HepG2 (cell line): Measurements from ENCODE around the gene SAMD4B. TPM values are rescaled to one million over a fixed set of nuclear protein-coding genes. Genes with fewer than 3 reads are reported as not detected.

Experiments used
- ATAC-seq: fragments of 200-7000 bp; cut with Tn5 transposase; 3 replicates; pipeline ENCODE4 v1.9.1; 2020; ENCODE audit warnings: mild to moderate bottlenecking, moderate library complexity
- BruUV-seq: library from RNA; stranded (reverse); fragments of 400-500 nt; replicated peaks from 2 replicates; lab custom pipeline; 2021; lab: Mats Ljungman, UMichigan
- CTCF ChIA-PET: fragments of 300-600 bp; formaldehyde crosslinking; extraction: SDS; loops from one replicate; lab custom pipeline; 2021; ENCODE audit warnings: low total read pairs, inconsistent platforms, low intra/inter-chr PET ratio; lab: Yijun Ruan, JAX
- POLR2A ChIA-PET: fragments of 350-600 bp; sonication (Branson Sonifier 250); formaldehyde crosslinking; loops from one replicate; lab custom pipeline; 2020; ENCODE audit warnings: antibody characterized with exemption, inconsistent platforms; lab: Yijun Ruan, JAX
- DNase-seq: peaks from one replicate; pipeline ENCODE4 v3.0.0-alpha.2; 2015; ENCODE audit warnings: low spot score
- FAIRE-seq: peaks from 3 replicates; lab custom pipeline; 2011; peaks lifted over from hg19 to GRCh38; lab: Jason Lieb, UNC
- H2AFZ ChIP-seq: one replicate; pipeline ENCODE4 v1.6.1; 2011; ENCODE audit warnings: low read length, inconsistent platforms
- H3K27ac ChIP-seq: fragments of 300-600 bp; 3 replicates; pipeline ENCODE4 v1.8.0; 2011; ENCODE audit warnings: mixed run types, mild to moderate bottlenecking, mixed read lengths, low read length, inconsistent platforms; ENCODE audit not compliant: insufficient read depth; ENCODE audit errors: extremely low read length
- H3K27me3 ChIP-seq, 2 experiments: fragments of 200-600 bp in 1 of 2; 2 replicates in 1 of 2; 3 replicates in 1 of 2; pipeline versions ENCODE4 v1.6.0 to v1.8.0; 2011; ENCODE audit warnings: low read length in 2 of 2, mild to moderate bottlenecking in 2 of 2, moderate library complexity in 2 of 2, inconsistent platforms in 1 of 2; ENCODE audit not compliant: insufficient read depth in 2 of 2, control insufficient read depth in 1 of 2
- H3K36me3 ChIP-seq, 2 experiments: fragments of 200-600 bp in 1 of 2; replicated peaks in 1 of 2; 2 replicates in 1 of 2; 3 replicates in 1 of 2; pipeline versions ENCODE4 v1.5.1 to v1.8.0; 2011; ENCODE audit warnings: low read length in 2 of 2, inconsistent platforms in 1 of 2; ENCODE audit not compliant: insufficient read depth in 2 of 2, control insufficient read depth in 1 of 2
- H3K4me1 ChIP-seq: 2 replicates; pipeline ENCODE4 v1.5.1; 2012; ENCODE audit warnings: low read length, inconsistent platforms; ENCODE audit not compliant: insufficient read depth
- H3K4me2 ChIP-seq: 2 replicates; pipeline ENCODE4 v1.6.0; 2011; ENCODE audit warnings: low read depth, low read length, inconsistent platforms
- H3K4me3 ChIP-seq, 3 experiments: fragments of 200-600 bp in 1 of 3; sonication (generic), shearing (Covaris generic) in 1 of 3; replicated peaks in 1 of 3; 2 replicates each; pipeline ENCODE4 v1.5.1; 2011 to 2016; ENCODE audit warnings: low read length in 3 of 3, inconsistent platforms in 2 of 3, low read depth in 2 of 3, mild to moderate bottlenecking in 2 of 3, control low read depth in 1 of 3, mixed read lengths in 1 of 3; ENCODE audit not compliant: insufficient read depth in 1 of 3
- H3K79me2 ChIP-seq: one replicate; pipeline ENCODE4 v1.6.1; 2011; ENCODE audit warnings: low read length, inconsistent platforms; ENCODE audit not compliant: insufficient read depth
- H3K9ac ChIP-seq: 2 replicates; pipeline ENCODE4 v1.6.0; 2011; ENCODE audit warnings: mild to moderate bottlenecking, low read depth, low read length, inconsistent platforms; ENCODE audit not compliant: insufficient read depth
- H3K9me3 ChIP-seq: 2 replicates; pipeline ENCODE4 v1.5.1; 2012; ENCODE audit warnings: mild to moderate bottlenecking, low read length
- H4K20me1 ChIP-seq: 2 replicates; pipeline ENCODE4 v1.6.0; 2011; ENCODE audit warnings: inconsistent platforms, mild to moderate bottlenecking, low read length, moderate library complexity; ENCODE audit not compliant: insufficient read depth
- MIER2 ChIP-seq: IDR thresholded peaks from 2 replicates; pipeline ENCODE4 v1.6.1; 2016; ENCODE audit warnings: missing biosample characterization, missing genetic modification reagents
- MTA3 ChIP-seq: sonication (generic); formaldehyde crosslinking; IDR thresholded peaks from 2 replicates; pipeline ENCODE4 v1.4.0; 2020; ENCODE audit warnings: missing genetic modification reagents
- NCOA1 ChIP-seq: sonication (generic); formaldehyde crosslinking; IDR thresholded peaks from 2 replicates; pipeline ENCODE4 v1.9.0; 2021; ENCODE audit warnings: missing genetic modification reagents
- POLR2A ChIP-seq, 2 experiments: IDR thresholded peaks; 2 replicates each; pipeline ENCODE4 v1.6.1; 2011; ENCODE audit warnings: low read depth in 2 of 2, low read length in 2 of 2, mild to moderate bottlenecking in 1 of 2, moderate library complexity in 1 of 2; ENCODE audit not compliant: insufficient read depth in 1 of 2
- PRPF4 ChIP-seq: fragments of 200-400 bp; formaldehyde crosslinking; IDR thresholded peaks from 2 replicates; pipeline ENCODE4 v1.6.1; 2016; ENCODE audit warnings: low read length, low read depth; ENCODE audit not compliant: poor library complexity, severe bottlenecking
- ZNF20 ChIP-seq: sonication (generic); formaldehyde crosslinking; IDR thresholded peaks from 2 replicates; pipeline ENCODE4 v1.4.0; 2020; ENCODE audit warnings: mild to moderate bottlenecking, moderate library complexity, missing genetic modification reagents
- ZNF619 ChIP-seq: sonication (generic); formaldehyde crosslinking; IDR thresholded peaks from 2 replicates; pipeline ENCODE4 v1.4.0; 2020; ENCODE audit warnings: mild to moderate bottlenecking, missing genetic modification reagents
- WGBS: methylation state at CpG from one replicate; pipeline ENCODE4 v1.1.6; 2017; ENCODE audit warnings: low lambda C conversion rate; 5-methylcytosine and 5-hydroxymethylcytosine counted together
- in situ Hi-C: cut with HindIII; loops from 2 replicates; pipeline ENCODE4 v1.10.0; 2017; ENCODE audit warnings: low pct_unique_long_range_greater_than_20kb; ENCODE audit not compliant: extremely low pct_ligation_motif_present
- intact Hi-C: fragments of 100-400 bp; cut with micrococcal nuclease; formaldehyde crosslinking; loops from one replicate; pipeline ENCODE4 v1.10.0; 2022; ENCODE audit not compliant: unreplicated experiment
- polyA plus RNA-seq, 8 experiments: library from polyadenylated mRNA; depleted of rRNA in 3 of 8; stranded (reverse) in 7 of 8; unstranded in 1 of 8; fragments of >200 nt; fragmentation: Illumina TruSeq in 4 of 8; extraction: Trizol in 4 of 8; gene quantifications; 2 replicates each; pipeline versions ENCODE4 v1.2.1 to v1.2.3, GENCODE V29; 2011 to 2016; ENCODE audit warnings: low read depth in 4 of 8, missing spikeins in 1 of 8, mixed read lengths in 1 of 8; ENCODE audit not compliant: insufficient read depth in 1 of 8
- total RNA-seq, 5 experiments: library from RNA; depleted of rRNA; stranded (reverse); fragments of >200 nt; fragmentation: Illumina TruSeq; extraction: Trizol; gene quantifications; 2 replicates each; pipeline ENCODE4 v1.2.3, GENCODE V29; 2016; ENCODE audit warnings: low read depth in 1 of 5
- TF ChIP-seq, protein P1 (sequence below): sonication (generic); formaldehyde crosslinking; IDR thresholded peaks from 2 replicates; pipeline ENCODE4 v1.9.0; 2022; ENCODE audit warnings: missing genetic modification reagents, mild to moderate bottlenecking, borderline replicate concordance
- TF ChIP-seq, protein P2 (sequence below): sonication (generic); formaldehyde crosslinking; conservative IDR thresholded peaks from 2 replicates; pipeline ENCODE4 v1.5.0; 2020; ENCODE audit warnings: missing genetic modification reagents
- TF ChIP-seq, protein P3 (sequence below): sonication (generic); formaldehyde crosslinking; IDR thresholded peaks from 2 replicates; pipeline ENCODE4 v1.8.0; 2022; ENCODE audit warnings: low read depth, missing genetic modification reagents

Gene SAMD4B
- total and polyA plus RNA-seq, 2 of the 13 experiments (the other 11 are each of a cell fraction or from before 2014, with no cell fraction given), result 26.0 to 31.8 TPM

DNA sequence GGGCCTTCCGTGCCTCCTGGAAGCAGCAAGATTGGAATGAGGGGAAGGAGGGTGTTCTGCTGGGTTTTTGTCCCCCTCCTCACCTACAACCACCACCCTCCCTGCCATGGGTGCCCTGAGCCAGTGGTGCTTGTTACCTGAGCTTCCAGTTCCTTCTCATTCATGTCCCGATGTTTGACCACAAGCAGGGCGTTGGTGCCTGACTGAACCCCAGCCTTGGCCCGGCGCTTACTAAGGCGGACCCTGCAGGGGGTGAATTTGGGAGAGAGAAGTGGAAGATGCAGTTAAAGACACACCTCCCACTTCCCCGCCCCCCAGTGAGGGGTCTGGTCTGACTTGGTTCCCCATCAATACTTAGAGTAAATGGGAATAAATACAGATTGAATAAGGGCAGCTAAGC is 44.3 kb downstream of the SAMD4B start (continued):
- TF ChIP-seq, protein P1, sequence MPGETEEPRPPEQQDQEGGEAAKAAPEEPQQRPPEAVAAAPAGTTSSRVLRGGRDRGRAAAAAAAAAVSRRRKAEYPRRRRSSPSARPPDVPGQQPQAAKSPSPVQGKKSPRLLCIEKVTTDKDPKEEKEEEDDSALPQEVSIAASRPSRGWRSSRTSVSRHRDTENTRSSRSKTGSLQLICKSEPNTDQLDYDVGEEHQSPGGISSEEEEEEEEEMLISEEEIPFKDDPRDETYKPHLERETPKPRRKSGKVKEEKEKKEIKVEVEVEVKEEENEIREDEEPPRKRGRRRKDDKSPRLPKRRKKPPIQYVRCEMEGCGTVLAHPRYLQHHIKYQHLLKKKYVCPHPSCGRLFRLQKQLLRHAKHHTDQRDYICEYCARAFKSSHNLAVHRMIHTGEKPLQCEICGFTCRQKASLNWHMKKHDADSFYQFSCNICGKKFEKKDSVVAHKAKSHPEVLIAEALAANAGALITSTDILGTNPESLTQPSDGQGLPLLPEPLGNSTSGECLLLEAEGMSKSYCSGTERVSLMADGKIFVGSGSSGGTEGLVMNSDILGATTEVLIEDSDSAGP (CRISPR knock-in tag), result no peak
- TF ChIP-seq MTA3 (CRISPR knock-in tag), result no peak
- TF ChIP-seq, protein P2, sequence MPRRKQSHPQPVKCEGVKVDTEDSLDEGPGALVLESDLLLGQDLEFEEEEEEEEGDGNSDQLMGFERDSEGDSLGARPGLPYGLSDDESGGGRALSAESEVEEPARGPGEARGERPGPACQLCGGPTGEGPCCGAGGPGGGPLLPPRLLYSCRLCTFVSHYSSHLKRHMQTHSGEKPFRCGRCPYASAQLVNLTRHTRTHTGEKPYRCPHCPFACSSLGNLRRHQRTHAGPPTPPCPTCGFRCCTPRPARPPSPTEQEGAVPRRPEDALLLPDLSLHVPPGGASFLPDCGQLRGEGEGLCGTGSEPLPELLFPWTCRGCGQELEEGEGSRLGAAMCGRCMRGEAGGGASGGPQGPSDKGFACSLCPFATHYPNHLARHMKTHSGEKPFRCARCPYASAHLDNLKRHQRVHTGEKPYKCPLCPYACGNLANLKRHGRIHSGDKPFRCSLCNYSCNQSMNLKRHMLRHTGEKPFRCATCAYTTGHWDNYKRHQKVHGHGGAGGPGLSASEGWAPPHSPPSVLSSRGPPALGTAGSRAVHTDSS (CRISPR knock-in tag), result no peak
- TF ChIP-seq MIER2 (CRISPR knock-in tag), result no peak
- TF ChIP-seq PRPF4, result no peak
- TF ChIP-seq, protein P3, sequence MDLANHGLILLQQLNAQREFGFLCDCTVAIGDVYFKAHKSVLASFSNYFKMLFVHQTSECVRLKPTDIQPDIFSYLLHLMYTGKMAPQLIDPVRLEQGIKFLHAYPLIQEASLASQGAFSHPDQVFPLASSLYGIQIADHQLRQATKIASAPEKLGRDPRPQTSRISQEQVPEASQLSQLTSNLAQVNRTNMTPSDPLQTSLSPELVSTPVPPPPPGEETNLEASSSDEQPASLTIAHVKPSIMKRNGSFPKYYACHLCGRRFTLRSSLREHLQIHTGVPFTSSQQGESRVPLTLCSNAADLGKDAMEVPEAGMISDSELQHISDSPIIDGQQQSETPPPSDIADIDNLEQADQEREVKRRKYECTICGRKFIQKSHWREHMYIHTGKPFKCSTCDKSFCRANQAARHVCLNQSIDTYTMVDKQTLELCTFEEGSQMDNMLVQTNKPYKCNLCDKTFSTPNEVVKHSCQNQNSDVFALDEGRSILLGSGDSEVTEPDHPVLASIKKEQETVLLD, result no peak
- no peak for TF ChIP-seq ZNF619 (CRISPR knock-in tag)
- TF ChIP-seq NCOA1 (CRISPR knock-in tag), result no peak

DNA sequence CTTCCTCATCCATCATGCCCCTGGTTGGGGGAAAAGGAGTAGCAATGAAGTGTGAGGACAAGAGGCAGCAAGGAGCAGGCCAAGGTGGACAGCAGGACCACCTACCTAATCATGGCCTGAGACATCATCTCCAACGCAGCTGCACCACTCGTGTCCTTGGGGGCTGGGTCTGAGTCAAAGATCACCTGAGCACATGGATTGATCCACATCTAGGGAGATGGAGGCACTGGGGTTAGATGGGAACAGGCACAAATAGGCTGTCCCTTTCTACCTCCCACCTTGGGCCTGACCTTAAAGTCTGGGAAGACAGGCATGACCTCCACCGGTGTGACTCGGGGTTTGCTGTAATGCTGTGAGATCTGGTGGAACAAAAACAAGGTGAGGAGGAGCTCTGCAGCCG is 46.4 kb downstream of the SAMD4B start:
- no peak for DNase-seq
- no peak for FAIRE-seq
- peaks cover 17% of the 10 kb centered on the region for H3K79me2 ChIP-seq
- in situ Hi-C loops (no loop called here), intact Hi-C loops (no loop called here)
- peaks cover 22% of the 10 kb centered on the region for H3K4me1 ChIP-seq
- CTCF ChIA-PET, result no interaction called here
- no peak overlapping the region for H3K4me2 ChIP-seq
- peaks cover 10 to 49% of the 10 kb centered on the region in 2 experiments for H3K36me3 ChIP-seq
- WGBS, result 87% methylated on average over 5 of the region's 5 CpGs
- H3K27me3 ChIP-seq, result no peaks in the 10 kb centered on the region
- H3K27ac ChIP-seq, result no peak overlapping the region
- H3K9me3 ChIP-seq, result no peaks in the 10 kb centered on the region
- BruUV-seq, result no TSS peak
- no peak for ATAC-seq
- POLR2A ChIA-PET, result interaction anchor here (1.2 kb wide), 1 partner anchor 11 kb away, joined by 4 read pairs; no protein-coding TSS in a partner anchor
- H3K9ac ChIP-seq, result no peak overlapping the region
- H2AFZ ChIP-seq, result no peak overlapping the region
- TF ChIP-seq POLR2A (IDR thresholded peaks at IDR 0.05; ENCODE audit: insufficient read depth in 1 of 2, low read depth in 2 of 2, low read length in 2 of 2), result peak in 1 of 2 experiments; percentile 38; a peak in 1 of 4 replicates
- no peak for TF ChIP-seq ZNF20 (CRISPR knock-in tag)
- no peak overlapping the region for H3K4me3 ChIP-seq
- H4K20me1 ChIP-seq, result no peaks in the 10 kb centered on the region
